OCI-LY3 (cell line): ENCODE data around the gene TMPRSS2.

ENCODE experiments used
- H2AFZ ChIP-seq: fragments of 200-600, 300-600 bp; shearing (Covaris generic); 2 replicates; pipeline ENCODE4 v1.6.0; 2014; ENCODE audit warnings: antibody characterized with exemption, low read depth, low read length
- H3K27ac ChIP-seq: fragments of 200-600, 300-600 bp; sonication (generic); 2 replicates; pipeline ENCODE4 v1.5.1; 2014; ENCODE audit warnings: mild to moderate bottlenecking, low read length, moderate library complexity, mixed read lengths
- H3K27me3 ChIP-seq: fragments of 200-600, 300-600 bp; sonication (generic); 2 replicates; pipeline ENCODE4 v1.6.1; 2014; ENCODE audit warnings: low read depth, low read length, mixed read lengths
- H3K36me3 ChIP-seq: fragments of 200-600, 300-600 bp; sonication (generic); replicated peaks from 2 replicates; pipeline ENCODE3; 2014; ENCODE audit warnings: low read depth, low read length, mixed read lengths
- H3K4me1 ChIP-seq: fragments of 300-600, 200-600 bp; sonication (generic); 2 replicates; pipeline ENCODE4 v1.6.1; 2014; ENCODE audit warnings: low read length, mixed read lengths
- H3K4me2 ChIP-seq: fragments of 200-600, 300-600 bp; sonication (generic); 2 replicates; pipeline ENCODE4 v1.6.1; 2014; ENCODE audit warnings: low read length, mixed read lengths
- H3K4me3 ChIP-seq: fragments of 300-600, 200-600 bp; sonication (generic); 2 replicates; pipeline ENCODE4 v1.5.1; 2014; ENCODE audit warnings: antibody characterized with exemption, mild to moderate bottlenecking, low read length, moderate library complexity
- H3K79me2 ChIP-seq: fragments of 300-600, 200-600 bp; shearing (Covaris generic); 2 replicates; pipeline ENCODE4 v1.6.1; 2014; ENCODE audit warnings: mild to moderate bottlenecking, low read length, mixed read lengths
- H3K9ac ChIP-seq: fragments of 300-600, 200-600 bp; shearing (Covaris generic); 2 replicates; pipeline ENCODE4 v1.6.0; 2014; ENCODE audit warnings: mild to moderate bottlenecking, low read length, moderate library complexity
- H3K9me3 ChIP-seq: fragments of 200-600, 300-600 bp; shearing (Covaris generic); 2 replicates; pipeline ENCODE4 v1.6.1; 2014; ENCODE audit warnings: low read length, mixed read lengths; ENCODE audit not compliant: insufficient read depth
- H4K20me1 ChIP-seq: fragments of 200-600, 300-600 bp; sonication (generic); 2 replicates; pipeline ENCODE4 v1.6.1; 2016; ENCODE audit warnings: low read length, mixed read lengths; ENCODE audit not compliant: insufficient read depth
- CTCF ChIP-seq: fragments of 200-600, 300-600 bp; sonication (generic); IDR thresholded peaks from 2 replicates; pipeline ENCODE4 v1.5.1; 2014; ENCODE audit warnings: antibody characterized with exemption, low read length, low read depth
- EZH2phosphoT487 ChIP-seq: fragments of 200-600 bp; shearing (Covaris generic); IDR thresholded peaks from 2 replicates; pipeline ENCODE4 v1.6.1; 2018; ENCODE audit warnings: antibody characterized with exemption, mixed run types, low read depth

Gene TMPRSS2

GRCh38 chr21:41429305-41429704 is 78.7 kb downstream of the TMPRSS2 start:
- no peak for TF ChIP-seq EZH2phosphoT487
- no peak for TF ChIP-seq CTCF
- H3K79me2 ChIP-seq: no peaks in the 10 kb centered on the region
- no peak overlapping the region for H3K27ac ChIP-seq
- no peaks in the 10 kb centered on the region for H3K27me3 ChIP-seq
- no peak overlapping the region for H3K9ac ChIP-seq
- no peak overlapping the region for H2AFZ ChIP-seq
- no peak overlapping the region for H3K4me3 ChIP-seq
- H3K9me3 ChIP-seq: no peaks in the 10 kb centered on the region
- no peaks in the 10 kb centered on the region for H4K20me1 ChIP-seq
- H3K36me3 ChIP-seq: no peaks in the 10 kb centered on the region
- no peak overlapping the region for H3K4me2 ChIP-seq
- H3K4me1 ChIP-seq: 0 out of 2 replicates have a peak, but pooled peaks cover 4% of the 10 kb centered on the region

- H3K9me3 ChIP-seq: no peaks in the 10 kb centered on the region
- H3K9ac ChIP-seq: no peak overlapping the region
- H3K36me3 ChIP-seq: no peaks in the 10 kb centered on the region
- H4K20me1 ChIP-seq: no peaks in the 10 kb centered on the region
- H3K4me2 ChIP-seq: no peak overlapping the region
- H3K4me3 ChIP-seq: no peak overlapping the region
- H3K27me3 ChIP-seq: no peaks in the 10 kb centered on the region
- H3K27ac ChIP-seq: no peak overlapping the region
- TF ChIP-seq EZH2phosphoT487 (no peak), CTCF (no peak)
- no peaks in the 10 kb centered on the region for H3K79me2 ChIP-seq
- H3K4me1 ChIP-seq: 0 out of 2 replicates have a peak, but pooled peaks cover 4% of the 10 kb centered on the region
- H2AFZ ChIP-seq: no peak overlapping the region
Observed at GRCh38 chr21:41428847-41429246, 79.1 kb downstream of the TMPRSS2 start.

- H2AFZ ChIP-seq: no peak overlapping the region
- H4K20me1 ChIP-seq: no peaks in the 10 kb centered on the region
- H3K79me2 ChIP-seq: no peaks in the 10 kb centered on the region
- no peak overlapping the region for H3K4me3 ChIP-seq
- H3K27me3 ChIP-seq: no peaks in the 10 kb centered on the region
- no peak overlapping the region for H3K9ac ChIP-seq
- H3K36me3 ChIP-seq: no peaks in the 10 kb centered on the region
- TF ChIP-seq EZH2phosphoT487 (no peak), CTCF (no peak)
- no peaks in the 10 kb centered on the region for H3K9me3 ChIP-seq
- H3K27ac ChIP-seq: no peak overlapping the region
- H3K4me2 ChIP-seq: no peak overlapping the region
- H3K4me1 ChIP-seq: peaks cover 6% of the 10 kb centered on the region; the same call in 1 of the 2 replicates
Observed at GRCh38 chr21:41428311-41428710, 79.6 kb downstream of the TMPRSS2 start.

GRCh38 chr21:41427556-41427955 is 80.4 kb downstream of the TMPRSS2 start:
- Histone ChIP-seq H3K4me3 (no peak overlapping the region), H3K27me3 (no peaks in the 10 kb centered on the region), H3K4me2 (no peak overlapping the region)

More at GRCh38 chr21:41427556-41427955, 80.4 kb downstream of the TMPRSS2 start:
- Histone ChIP-seq H2AFZ (no peak overlapping the region), H3K27ac (no peak overlapping the region), H3K4me1 (peaks cover 10% of the 10 kb centered on the region; the same call in 1 of the 2 replicates), H3K36me3 (no peaks in the 10 kb centered on the region), H3K9ac (no peak overlapping the region), H3K79me2 (no peaks in the 10 kb centered on the region), H4K20me1 (no peaks in the 10 kb centered on the region), H3K9me3 (no peaks in the 10 kb centered on the region)
- no peak for TF ChIP-seq CTCF
- no peak for TF ChIP-seq EZH2phosphoT487
